Activated CD8-positive, alpha-beta memory T cell treated with anti-CD3 and anti-CD28 coated beads, Interleukin-2, amount 10 ng/mL, durations not matched to agents 7 days and 5 days (primary cell): ENCODE results near the gene HID1. TPM values are rescaled to one million over a fixed set of nuclear protein-coding genes. Genes with fewer than 3 reads are reported as not detected.

Experiments
- ATAC-seq: fragments of 150-1000 bp; cut with Tn5 transposase; one replicate; pipeline ENCODE4 v1.10.0; 2021; ENCODE audit warnings: moderate library complexity
- CTCF ChIA-PET: fragments of 350-600 bp; sonication (Branson Sonifier 250); formaldehyde crosslinking; loops from one replicate; lab custom pipeline; 2021; ENCODE audit warnings: antibody characterized with exemption; lab: Charles Lee
- DNase-seq: peaks from one replicate; pipeline ENCODE4 v3.0.0-alpha.2; 2020
- H3K27ac Mint-ChIP-seq: one replicate; pipeline ENCODE4 v1.8.0; 2021; ENCODE audit warnings: mild to moderate bottlenecking, mixed read lengths
- H3K27me3 Mint-ChIP-seq: one replicate; pipeline ENCODE4 v1.8.0; 2021; ENCODE audit warnings: mixed read lengths
- H3K36me3 Mint-ChIP-seq: one replicate; pipeline ENCODE4 v1.8.0; 2021; ENCODE audit warnings: mild to moderate bottlenecking, mixed read lengths
- H3K4me1 Mint-ChIP-seq: one replicate; pipeline ENCODE4 v1.8.0; 2021; ENCODE audit warnings: mixed read lengths
- H3K4me3 Mint-ChIP-seq: one replicate; pipeline ENCODE4 v1.8.0; 2021; ENCODE audit warnings: mild to moderate bottlenecking, moderate library complexity, mixed read lengths
- H3K9me3 Mint-ChIP-seq: one replicate; pipeline ENCODE4 v1.8.0; 2022; ENCODE audit warnings: low read depth, mixed read lengths
- total RNA-seq, 2 experiments: library from RNA; stranded (reverse); gene quantifications; one replicate each; pipeline ENCODE4 v1.2.3, GENCODE V29; 2021

The HID1 gene
- total RNA-seq, 2 experiments from 2014 or later = not detected

DNA sequence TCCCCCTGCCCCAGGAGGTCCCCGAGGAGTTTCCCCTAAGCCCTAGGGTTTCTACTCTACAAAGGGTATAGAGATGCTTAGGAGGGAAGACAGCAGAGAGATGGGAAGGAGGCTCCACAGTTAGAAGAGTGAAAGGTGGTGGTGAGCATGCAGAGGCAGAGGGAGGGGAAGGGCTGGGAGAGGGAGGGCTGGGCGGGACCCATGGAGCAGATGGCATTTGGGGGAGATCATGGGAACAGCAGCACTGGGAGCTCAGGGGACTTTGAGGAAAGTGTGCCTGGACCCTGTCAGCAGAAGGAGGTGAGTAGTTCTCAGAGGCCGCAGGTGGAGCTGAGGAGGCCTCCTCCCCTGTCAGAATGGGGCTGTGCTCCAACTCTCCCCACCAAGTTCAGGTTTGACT, 37.5 kb downstream of the HID1 start:
- CTCF ChIA-PET = interaction anchor here (1.0 kb wide), 1 partner anchor 11 kb away, joined by 3 read pairs; the partner anchor contains the start of gene OTOP2

DNA sequence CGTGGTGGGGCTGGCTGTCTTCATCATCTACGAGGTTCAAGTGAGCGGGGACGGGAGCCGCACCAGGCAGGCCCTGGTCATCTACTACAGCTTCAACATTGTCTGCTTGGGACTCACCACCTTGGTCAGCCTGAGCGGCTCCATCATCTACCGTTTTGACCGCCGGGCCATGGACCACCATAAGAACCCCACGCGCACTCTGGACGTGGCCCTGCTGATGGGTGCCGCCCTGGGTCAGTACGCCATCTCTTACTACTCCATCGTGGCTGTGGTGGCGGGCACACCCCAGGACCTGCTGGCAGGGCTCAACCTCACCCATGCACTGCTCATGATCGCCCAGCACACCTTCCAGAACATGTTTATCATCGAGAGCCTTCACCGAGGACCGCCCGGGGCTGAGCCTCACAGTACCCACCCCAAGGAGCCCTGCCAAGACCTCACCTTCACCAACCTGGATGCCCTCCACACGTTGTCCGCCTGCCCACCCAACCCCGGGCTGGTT, 42.0 kb downstream of the HID1 start:
- H3K27me3 Mint-ChIP-seq = peaks cover 72% of the 10 kb centered on the region
- DNase-seq (no peak), ATAC-seq (no peak)
- CTCF ChIA-PET = no interaction called here
- H3K4me3 Mint-ChIP-seq = no peak overlapping the region
- no peaks in the 10 kb centered on the region for H3K36me3 Mint-ChIP-seq
- H3K4me1 Mint-ChIP-seq = no peaks in the 10 kb centered on the region
- H3K27ac Mint-ChIP-seq = no peak overlapping the region
- no peaks in the 10 kb centered on the region for H3K9me3 Mint-ChIP-seq

More for the DNA sequence above, 37.5 kb downstream of the HID1 start:
- H3K9me3 Mint-ChIP-seq = no peaks in the 10 kb centered on the region
- ATAC-seq (no peak), DNase-seq (no peak)
- no peak overlapping the region for H3K27ac Mint-ChIP-seq
- no peak overlapping the region for H3K4me3 Mint-ChIP-seq
- peaks cover 67% of the 10 kb centered on the region for H3K27me3 Mint-ChIP-seq
- no peaks in the 10 kb centered on the region for H3K36me3 Mint-ChIP-seq
- H3K4me1 Mint-ChIP-seq = no peaks in the 10 kb centered on the region

DNA sequence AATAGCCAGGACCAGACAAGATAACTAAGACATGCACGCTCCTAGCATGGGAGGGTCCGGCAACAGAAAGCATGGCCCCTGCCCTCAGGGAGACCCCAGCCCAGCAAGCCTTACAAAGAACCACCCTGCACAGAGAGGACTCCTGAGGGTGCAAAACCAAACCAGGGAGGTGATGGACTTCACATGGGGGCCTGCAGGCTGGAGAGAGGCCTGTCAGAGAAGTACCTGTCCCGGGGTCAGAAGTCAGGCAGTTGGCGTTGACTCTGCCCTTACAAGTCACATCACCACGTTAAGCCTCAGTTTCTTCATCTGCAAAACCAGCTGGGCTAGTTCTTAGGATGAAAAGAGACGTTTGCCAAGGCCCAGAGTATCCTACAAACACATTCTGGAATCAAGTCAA, 43.8 kb downstream of the HID1 start:
- Mint-ChIP-seq H3K9me3 (no peaks in the 10 kb centered on the region), H3K27ac (no peak overlapping the region), H3K36me3 (no peaks in the 10 kb centered on the region), H3K27me3 (peaks cover 76% of the 10 kb centered on the region), H3K4me1 (no peaks in the 10 kb centered on the region), H3K4me3 (no peak overlapping the region)
- DNase-seq = no peak
- CTCF ChIA-PET = interaction anchor here (1.7 to 2.4 kb wide), 2 partner anchors 29 to 32 kb away, joined by 8 to 10 read pairs; no protein-coding TSS in a partner anchor
- ATAC-seq = no peak

DNA sequence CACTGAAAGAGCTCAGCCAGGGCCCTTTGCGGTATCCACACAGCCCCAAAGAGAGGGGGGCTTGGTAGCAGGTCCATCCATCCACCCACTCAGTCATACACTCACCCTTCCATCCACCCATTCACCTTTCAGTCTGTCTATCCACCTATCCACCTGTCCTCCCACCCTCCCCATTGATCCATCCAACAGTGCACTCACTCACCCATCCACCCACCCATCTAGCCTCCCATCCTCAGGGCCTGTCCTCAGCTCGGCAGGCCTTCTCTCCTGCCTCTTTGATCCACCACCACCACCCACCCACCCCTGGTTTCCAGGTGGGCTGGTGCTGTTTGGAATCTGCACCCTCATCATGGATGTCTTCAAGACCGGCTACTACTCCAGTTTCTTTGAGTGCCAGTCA, 47.3 kb downstream of the HID1 start:
- H3K27me3 Mint-ChIP-seq = peaks cover 79% of the 10 kb centered on the region

DNA sequence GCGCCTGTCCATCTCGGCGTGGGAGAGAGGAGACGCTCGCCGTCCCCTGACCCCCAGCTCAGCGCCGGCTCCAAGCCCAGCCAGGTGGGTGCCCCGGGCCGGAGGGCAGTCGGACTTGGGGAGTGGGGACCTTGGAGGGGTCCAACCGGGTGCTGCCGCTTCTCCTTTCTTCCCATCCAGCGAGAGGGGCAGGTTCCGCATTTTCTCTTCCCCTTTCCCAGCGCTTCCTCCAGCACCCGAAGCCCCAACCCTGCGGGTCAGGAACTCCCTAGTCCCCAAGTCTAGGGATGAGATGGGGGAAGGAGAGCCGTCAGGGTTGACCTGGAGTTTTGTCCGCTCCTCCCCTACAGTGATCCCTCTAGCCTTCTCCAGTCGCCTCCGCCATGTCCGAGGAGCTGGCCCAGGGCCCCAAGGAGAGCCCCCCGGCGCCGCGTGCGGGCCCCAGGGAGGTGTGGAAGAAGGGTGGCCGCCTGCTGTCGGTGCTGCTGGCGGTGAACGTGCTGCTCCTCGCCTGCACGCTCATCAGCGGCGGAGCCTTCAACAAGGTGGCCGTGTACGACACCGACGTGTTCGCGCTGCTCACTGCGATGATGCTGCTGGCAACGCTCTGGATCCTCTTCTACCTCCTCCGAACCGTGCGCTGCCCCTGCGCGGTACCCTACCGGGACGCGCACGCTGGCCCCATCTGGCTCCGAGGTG, 48.2 kb downstream of the HID1 start, which contains the start of gene OTOP2:
TSS of gene OTOP2 (plus strand) at position 24 of the 699 bp plus-strand sequence. CDS start at position 384, 360 bp downstream.
- no peak for ATAC-seq
- no peaks in the 10 kb centered on the region for H3K9me3 Mint-ChIP-seq

More for the DNA sequence above, 47.3 kb downstream of the HID1 start:
- CTCF ChIA-PET = interaction anchor here (0.9 to 8.2 kb wide), 2 partner anchors 18 to 34 kb away, joined by 3 to 116 read pairs; no protein-coding TSS in a partner anchor
- Mint-ChIP-seq H3K9me3 (no peaks in the 10 kb centered on the region), H3K36me3 (no peaks in the 10 kb centered on the region), H3K4me1 (peaks cover 6% of the 10 kb centered on the region), H3K27ac (no peak overlapping the region), H3K4me3 (no peak overlapping the region)
- DNase-seq = no peak
- ATAC-seq = no peak

DNA sequence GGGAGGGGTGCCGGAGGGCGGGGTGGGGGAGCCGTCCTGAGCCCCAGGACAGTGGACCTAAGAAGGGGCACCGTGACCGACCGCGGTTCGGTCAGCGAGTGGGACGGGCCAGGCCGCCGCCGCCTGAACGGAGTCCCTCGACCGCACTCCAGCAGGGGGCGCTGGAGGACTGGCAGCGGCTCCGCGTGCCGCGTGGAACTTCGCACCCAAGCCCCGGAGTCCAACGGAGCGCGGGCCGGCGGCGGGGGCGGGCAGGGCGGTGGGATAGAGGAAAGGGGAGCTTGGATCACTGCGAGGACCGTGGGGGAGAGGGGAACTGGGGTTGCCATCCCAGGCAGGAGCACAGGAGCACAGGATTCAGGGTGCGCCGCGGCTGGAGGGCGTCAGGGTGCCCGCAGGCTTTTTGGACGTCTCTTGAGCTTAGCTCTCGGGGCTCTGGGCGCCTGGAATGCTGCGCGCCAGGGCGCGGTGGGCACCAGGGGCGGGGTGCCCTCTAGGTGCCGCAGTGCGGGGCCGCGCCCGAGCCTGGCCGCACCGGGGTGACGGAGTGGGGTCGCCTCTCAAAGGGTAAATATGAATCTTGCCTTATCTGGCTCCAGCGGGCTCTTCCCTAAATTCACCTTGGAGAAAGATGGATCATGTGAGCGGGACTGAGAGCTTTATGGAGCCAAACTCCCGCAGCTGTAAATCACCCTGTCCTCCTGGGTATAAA, 48.9 kb downstream of the HID1 start:
- ATAC-seq (peak; percentile 71), DNase-seq (peak; percentile 74)
- no peak overlapping the region for H3K27ac Mint-ChIP-seq
- peaks cover 6% of the 10 kb centered on the region for H3K4me1 Mint-ChIP-seq
- CTCF ChIA-PET = interaction anchor here (0.7 to 8.2 kb wide), 7 partner anchors 10 to 132 kb away, joined by 3 to 116 read pairs (median 3); partner anchors contain the start of genes ATP5PD and OTOP3
- peaks cover 90% of the 10 kb centered on the region for H3K27me3 Mint-ChIP-seq
- no peak overlapping the region for H3K4me3 Mint-ChIP-seq
- H3K36me3 Mint-ChIP-seq = no peaks in the 10 kb centered on the region
- no peaks in the 10 kb centered on the region for H3K9me3 Mint-ChIP-seq

More for the DNA sequence above, 48.2 kb downstream of the HID1 start, which contains the start of gene OTOP2:
- Mint-ChIP-seq H3K27ac (no peak within 1 kb of the TSS), H3K4me1 (peaks cover 6% of the 10 kb centered on the region), H3K36me3 (no peaks in the 10 kb centered on the region), H3K4me3 (no peak within 1 kb of the TSS), H3K27me3 (peaks cover 86% of the 10 kb centered on the region)
- CTCF ChIA-PET = interaction anchor here (0.5 to 8.2 kb wide), 8 partner anchors 9 to 267 kb away, joined by 3 to 116 read pairs (median 3); partner anchors contain the start of genes ATP5PD and OTOP3
- DNase-seq = no peak

DNA sequence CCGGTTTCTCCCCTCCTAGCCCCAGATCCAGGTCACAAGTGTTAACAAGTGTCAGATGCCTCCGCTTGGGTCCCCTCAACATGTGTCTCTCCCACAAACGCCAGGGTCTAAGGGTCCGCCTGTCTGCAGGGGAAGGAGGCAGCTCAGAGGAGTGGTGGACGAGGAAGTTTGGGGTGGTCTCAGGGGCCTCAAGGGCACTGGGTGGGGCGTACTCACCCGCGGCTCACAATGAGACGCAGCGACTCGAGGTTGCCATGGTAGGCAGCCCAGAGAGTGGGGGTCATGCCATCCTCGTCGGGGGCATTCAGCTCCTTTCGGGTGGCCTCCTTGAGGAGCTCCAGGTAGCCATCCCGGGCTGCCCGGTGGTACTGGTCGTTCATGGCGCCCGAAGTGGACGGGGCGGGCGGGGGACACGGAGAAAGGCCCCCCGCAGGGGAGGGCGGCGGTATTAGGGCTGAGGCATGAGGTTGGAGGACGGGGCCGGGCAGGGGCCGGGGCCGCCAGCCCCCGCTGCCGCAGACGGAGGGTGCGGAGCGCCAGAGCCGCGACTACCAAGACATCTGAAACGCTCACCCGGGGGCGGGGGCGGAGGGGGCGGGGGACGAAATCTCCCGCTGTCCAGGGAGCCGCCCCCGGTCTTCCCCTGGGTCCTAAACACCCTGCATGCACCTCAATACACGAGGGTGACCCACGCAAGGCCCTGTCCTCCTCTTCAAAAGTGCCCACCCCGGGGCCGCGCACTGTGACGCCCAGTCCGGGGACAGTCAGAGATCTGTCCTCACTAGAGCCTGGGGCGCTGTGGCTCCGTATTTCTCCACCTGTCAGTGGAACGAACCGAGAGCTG, 49.6 kb downstream of the HID1 start, which contains the start of gene USH1G:
TSS of gene USH1G (minus strand) at position 562 of the 844 bp plus-strand sequence. CDS start at position 380, 182 bp downstream.
- Mint-ChIP-seq H3K27me3 (peaks cover 85% of the 10 kb centered on the region), H3K27ac (no peak within 1 kb of the TSS), H3K36me3 (no peaks in the 10 kb centered on the region), H3K4me3 (no peak within 1 kb of the TSS), H3K4me1 (peaks cover 6% of the 10 kb centered on the region), H3K9me3 (no peaks in the 10 kb centered on the region)
- CTCF ChIA-PET = interaction anchor here (1.0 to 8.2 kb wide), 4 partner anchors 10 to 132 kb away, joined by 3 to 116 read pairs (median 4); partner anchors contain the start of gene ATP5PD
- DNase-seq (no peak), ATAC-seq (peak; percentile 54)

DNA sequence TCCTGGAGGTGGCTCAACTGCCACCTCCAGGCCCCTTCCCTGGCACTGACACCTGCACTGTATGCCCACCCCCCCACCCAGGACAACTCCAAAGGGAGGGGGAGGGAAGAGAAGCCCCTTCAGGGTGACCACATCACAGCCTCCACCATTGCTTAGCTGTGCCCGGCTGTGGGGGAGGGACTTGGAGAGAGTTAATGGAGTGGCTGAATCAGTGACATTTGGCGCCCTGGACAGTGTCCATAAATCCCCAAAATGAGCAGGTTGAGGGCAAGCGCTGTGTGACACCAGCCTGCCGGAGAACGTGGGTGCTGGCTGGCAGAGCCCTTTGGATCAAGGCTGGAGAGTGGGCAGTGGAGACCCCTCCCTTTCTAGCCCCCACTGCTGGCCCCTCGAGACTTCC, 50.4 kb downstream of the HID1 start:
- Mint-ChIP-seq H3K4me1 (peaks cover 6% of the 10 kb centered on the region), H3K36me3 (no peaks in the 10 kb centered on the region), H3K27ac (no peak overlapping the region), H3K27me3 (peaks cover 77% of the 10 kb centered on the region), H3K4me3 (no peak overlapping the region), H3K9me3 (no peaks in the 10 kb centered on the region)
- ATAC-seq (no peak), DNase-seq (no peak)
- CTCF ChIA-PET = interaction anchor here (8.2 kb wide), 1 partner anchor 37 kb away, joined by 116 read pairs; no protein-coding TSS in a partner anchor

DNA sequence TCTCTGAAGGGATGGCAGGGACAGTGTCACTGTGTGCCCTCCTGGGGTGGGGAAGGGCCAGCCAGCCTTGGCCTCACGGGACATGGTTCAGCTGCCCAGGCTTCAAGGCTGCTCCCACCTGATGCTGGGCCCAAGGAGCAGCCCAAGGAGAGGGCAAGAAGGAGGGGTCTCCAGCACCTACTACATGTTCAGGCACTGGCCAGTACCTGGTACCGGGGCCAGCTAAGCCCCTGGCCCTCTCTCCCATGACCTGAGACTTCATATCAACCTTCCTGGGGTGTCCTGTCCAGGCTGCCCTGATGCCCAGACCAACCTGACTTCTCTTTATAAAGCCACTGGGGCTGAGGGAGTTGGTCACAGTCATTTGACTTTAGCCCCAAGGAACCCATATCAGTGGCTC, 50.8 kb downstream of the HID1 start:
- no peak overlapping the region for H3K4me3 Mint-ChIP-seq
- H3K4me1 Mint-ChIP-seq = peaks cover 6% of the 10 kb centered on the region
- CTCF ChIA-PET = interaction anchor here (0.9 to 8.2 kb wide), 2 partner anchors 38 to 734 kb away, joined by 3 to 116 read pairs; no protein-coding TSS in a partner anchor
- H3K36me3 Mint-ChIP-seq = no peaks in the 10 kb centered on the region
- no peak for ATAC-seq
- DNase-seq = no peak
- H3K27me3 Mint-ChIP-seq = peaks cover 73% of the 10 kb centered on the region
- H3K9me3 Mint-ChIP-seq = no peaks in the 10 kb centered on the region
- no peak overlapping the region for H3K27ac Mint-ChIP-seq

DNA sequence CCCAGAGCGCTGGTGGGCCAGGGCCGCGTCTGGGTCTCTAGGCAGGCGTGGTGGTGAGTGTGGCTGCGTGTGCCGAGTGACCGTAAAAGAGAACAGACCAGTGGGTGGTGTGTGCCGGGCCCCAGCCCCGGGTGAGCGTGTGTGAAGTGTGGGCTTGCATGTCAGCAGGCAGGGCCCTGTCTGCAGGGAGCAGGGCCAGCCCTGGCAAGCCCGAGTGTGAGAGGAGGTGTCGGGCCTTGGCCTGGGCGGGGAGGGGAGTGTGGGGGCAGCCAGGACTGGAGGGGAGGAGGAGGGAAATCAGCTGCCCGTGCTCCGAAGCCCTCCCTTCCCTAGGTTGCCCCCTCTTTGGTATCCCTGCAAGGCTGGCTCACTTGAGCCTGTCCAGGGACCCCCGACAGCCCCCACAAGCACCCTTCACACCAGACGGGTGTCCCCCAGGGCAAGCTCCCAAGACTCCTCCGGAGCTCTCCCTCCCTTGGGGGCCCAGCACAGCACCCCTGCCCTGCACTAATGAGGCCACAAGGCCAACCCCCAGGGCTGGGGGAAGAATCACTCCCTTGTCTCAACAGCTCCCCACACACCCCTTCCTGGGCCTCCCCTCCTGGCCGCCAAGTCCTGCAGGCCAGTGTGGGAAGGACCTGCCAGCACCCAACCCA, 51.4 kb downstream of the HID1 start:
- H3K36me3 Mint-ChIP-seq = no peaks in the 10 kb centered on the region
- CTCF ChIA-PET = interaction anchor here (0.9 to 8.2 kb wide), 3 partner anchors 38 to 735 kb away, joined by 3 to 116 read pairs (median 3); no protein-coding TSS in a partner anchor
- DNase-seq (no peak), ATAC-seq (no peak)
- no peak overlapping the region for H3K4me3 Mint-ChIP-seq
- H3K27ac Mint-ChIP-seq = no peak overlapping the region
- no peaks in the 10 kb centered on the region for H3K9me3 Mint-ChIP-seq
- peaks cover 6% of the 10 kb centered on the region for H3K4me1 Mint-ChIP-seq
- H3K27me3 Mint-ChIP-seq = peaks cover 67% of the 10 kb centered on the region

DNA sequence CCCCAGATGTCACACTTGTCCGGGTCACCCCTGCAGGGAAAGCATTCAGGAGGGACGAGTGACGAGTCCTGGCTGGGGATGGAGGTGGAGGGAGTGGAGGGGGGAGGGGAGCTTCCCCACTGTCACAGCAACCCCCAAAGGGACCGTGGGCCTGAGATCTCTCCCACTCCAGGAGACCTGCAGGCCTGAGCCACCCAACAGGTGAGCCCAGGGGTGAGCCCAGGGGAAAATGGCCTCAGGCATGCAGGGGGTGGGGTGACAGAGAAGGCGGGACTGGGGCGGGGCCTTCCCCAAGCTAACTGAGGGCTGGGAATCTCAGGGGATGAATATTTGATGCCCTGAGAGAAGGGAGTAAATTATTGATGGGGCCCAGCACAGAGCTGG, 51.9 kb downstream of the HID1 start:
- peaks cover 62% of the 10 kb centered on the region for H3K27me3 Mint-ChIP-seq
- no peaks in the 10 kb centered on the region for H3K9me3 Mint-ChIP-seq
- H3K4me3 Mint-ChIP-seq = no peak overlapping the region
- peaks cover 6% of the 10 kb centered on the region for H3K4me1 Mint-ChIP-seq
- H3K27ac Mint-ChIP-seq = no peak overlapping the region
- CTCF ChIA-PET = interaction anchor here (1.0 to 8.2 kb wide), 2 partner anchors 39 to 114 kb away, joined by 3 to 116 read pairs; no protein-coding TSS in a partner anchor
- DNase-seq = no peak
- ATAC-seq = no peak
- H3K36me3 Mint-ChIP-seq = no peaks in the 10 kb centered on the region

DNA sequence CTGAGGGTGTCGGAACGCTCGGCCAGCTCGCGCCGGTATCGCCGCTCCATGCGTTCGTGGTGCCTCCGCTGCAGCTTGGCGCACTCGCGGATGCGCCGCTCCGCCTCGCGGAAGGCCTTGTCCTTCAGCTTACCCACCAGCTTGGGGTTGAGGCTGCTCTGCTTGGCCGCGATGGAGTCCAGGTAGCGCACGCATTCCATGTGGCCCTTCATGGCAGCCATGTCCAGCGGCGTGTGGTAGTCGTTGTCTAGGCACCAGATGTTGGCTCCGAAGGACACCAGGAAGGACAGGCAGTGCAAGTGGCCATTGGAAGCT, 52.3 kb downstream of the HID1 start:
- Mint-ChIP-seq H3K27me3 (peaks cover 58% of the 10 kb centered on the region), H3K9me3 (no peaks in the 10 kb centered on the region), H3K4me1 (peaks cover 6% of the 10 kb centered on the region), H3K27ac (no peak overlapping the region), H3K4me3 (no peak overlapping the region), H3K36me3 (no peaks in the 10 kb centered on the region)
- no peak for DNase-seq
- CTCF ChIA-PET = interaction anchor here (8.2 kb wide), 1 partner anchor 39 kb away, joined by 116 read pairs; no protein-coding TSS in a partner anchor
- no peak for ATAC-seq
